Activated CD4-positive, alpha-beta T cell treated with anti-CD3 and anti-CD28 coated beads for 4 hours (primary cell): ENCODE measurements around the gene PPP1R3D.
A peak's percentile ranks its signal among the peaks of the same experiment; 100 is the strongest.

Experiments used
- DNase-seq, 2 donors: peaks; one replicate each; pipeline ENCODE4 v3.0.0-alpha.2; 2020

Gene PPP1R3D

DNA sequence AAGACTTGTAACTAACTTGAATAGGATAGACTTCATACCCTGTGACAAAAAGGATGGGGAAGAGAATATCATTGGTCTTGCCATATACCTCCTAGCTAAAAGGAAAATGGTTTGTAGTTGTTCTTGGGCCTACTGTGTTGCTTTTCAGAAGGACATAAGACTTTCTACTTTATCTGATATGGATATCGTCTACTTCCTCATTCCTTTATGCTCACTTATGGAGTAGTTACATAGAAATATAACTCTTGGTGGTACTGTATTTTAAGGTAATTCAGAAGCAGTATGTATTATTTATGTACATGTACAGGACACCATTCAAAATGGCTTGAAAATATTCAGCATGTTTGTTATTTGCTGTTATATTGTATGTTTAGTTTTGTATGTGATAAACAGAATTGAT lies 8.1 kb upstream of the PPP1R3D start:
- DNase-seq, result no peak

DNA sequence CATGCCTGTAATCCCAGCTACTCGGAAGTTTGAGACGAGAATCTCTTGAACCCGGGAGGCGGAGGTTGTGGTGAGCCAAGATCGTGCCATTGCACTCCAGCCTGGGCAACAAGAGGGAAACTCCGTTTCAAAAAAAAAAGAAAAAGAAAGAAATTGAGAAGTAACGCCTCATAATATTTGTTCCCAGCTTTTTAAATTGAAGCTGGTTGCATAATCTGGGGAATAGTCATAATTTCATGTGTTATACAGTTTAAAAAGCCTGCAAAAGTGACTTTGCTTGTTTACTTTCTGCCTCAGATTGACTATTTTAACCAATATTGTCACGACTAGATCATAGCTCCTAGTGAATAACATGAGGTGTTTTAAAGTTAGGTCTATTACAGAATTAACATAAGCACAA lies 7.3 kb upstream of the PPP1R3D start:
- DNase-seq, result no peak

DNA sequence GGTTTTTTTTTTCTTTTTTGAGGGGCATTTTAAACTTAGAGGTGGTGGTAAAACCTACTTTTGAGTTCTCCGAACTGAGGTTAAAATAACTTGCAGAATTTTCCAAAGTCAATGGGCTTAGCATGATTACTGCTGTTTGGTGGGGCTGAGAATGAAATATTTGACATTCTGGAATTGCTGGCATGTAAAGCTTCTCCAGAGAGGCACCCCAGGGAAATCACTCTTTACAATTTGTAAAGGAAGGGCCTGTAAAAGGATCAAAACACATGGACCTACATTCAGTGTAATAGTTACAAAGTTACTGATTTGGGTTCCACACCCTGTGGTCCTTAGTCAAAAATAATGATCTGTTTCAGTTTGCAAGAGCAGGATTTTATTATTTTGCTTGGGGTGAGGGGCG lies 5.6 kb upstream of the PPP1R3D start:
- no peak for DNase-seq

DNA sequence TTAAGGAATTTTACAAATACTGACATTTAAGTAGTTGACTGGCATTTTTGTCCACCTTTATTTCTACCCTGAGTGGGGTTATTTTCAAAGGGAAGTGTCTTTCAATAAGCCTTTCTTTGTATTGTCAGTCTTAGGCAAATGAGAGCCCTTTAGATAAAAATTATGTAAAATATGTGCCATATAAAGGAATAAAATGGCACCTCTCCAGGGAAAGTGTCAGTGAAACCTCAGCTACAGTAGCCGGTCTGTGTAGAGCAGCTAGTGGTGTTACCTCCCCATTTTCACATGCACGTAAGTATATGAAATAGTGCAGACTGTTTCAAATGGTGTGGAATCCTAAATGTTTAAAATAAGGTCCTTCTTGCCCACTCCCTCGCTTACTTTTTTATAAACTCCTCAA lies 5.1 kb upstream of the PPP1R3D start:
- DNase-seq, result no peak

DNA sequence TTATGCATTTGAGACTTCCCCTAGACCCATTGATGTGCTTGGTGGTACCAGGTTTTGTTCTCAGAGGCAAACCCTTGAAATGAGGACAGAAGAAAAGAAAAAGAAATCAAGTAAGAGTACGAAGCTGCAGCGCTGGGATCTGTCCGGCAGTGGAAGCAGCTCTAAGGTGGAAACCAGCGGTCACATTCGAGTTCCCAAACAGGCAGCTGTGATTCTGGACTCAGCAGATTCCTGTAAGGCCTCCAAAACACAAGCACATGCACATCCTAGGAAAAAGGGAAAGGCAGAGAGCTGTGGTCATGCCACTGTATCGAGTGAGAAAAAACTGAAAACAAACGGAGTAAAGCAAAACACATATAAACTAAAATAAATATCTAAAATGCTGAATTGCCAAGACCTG lies 4.6 kb upstream of the PPP1R3D start:
- no peak for DNase-seq

DNA sequence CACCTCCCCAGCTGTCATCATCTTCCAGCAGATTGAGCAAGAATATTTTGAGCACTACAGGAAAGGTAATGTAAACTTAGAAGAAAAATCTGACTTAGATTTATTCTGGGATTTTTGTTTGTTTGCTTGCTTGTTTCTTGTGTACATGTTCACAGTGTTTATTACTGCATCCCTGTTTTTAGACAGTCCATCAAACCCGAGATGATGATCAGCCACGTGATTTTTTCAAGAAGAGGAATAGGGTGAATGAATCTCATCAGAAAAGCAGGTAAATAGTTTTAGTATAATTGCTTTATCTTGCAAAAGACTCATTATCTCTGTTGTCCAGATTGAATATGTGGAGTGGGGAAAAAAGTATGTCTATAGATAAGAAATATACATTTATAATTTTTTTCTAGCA lies 2.1 kb upstream of the PPP1R3D start:
- no peak for DNase-seq

DNA sequence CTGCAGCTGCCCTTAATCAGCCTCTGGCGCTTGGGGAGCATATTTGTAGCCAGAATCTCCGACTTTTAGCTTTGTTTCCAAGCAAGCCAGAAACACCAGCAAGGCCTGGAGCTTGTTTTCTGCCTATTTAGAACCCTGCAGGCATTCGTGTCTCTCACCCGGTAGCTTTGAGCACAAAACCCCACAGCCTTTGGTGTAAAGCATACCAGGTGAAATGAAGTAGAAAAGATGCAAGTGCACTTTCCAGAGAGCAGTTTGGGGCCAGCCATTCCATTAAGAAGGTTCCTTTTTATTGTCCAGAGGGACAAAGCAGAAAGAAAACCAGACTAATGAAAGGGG lies 820 bp upstream of the PPP1R3D start:
- no peak for DNase-seq

DNA sequence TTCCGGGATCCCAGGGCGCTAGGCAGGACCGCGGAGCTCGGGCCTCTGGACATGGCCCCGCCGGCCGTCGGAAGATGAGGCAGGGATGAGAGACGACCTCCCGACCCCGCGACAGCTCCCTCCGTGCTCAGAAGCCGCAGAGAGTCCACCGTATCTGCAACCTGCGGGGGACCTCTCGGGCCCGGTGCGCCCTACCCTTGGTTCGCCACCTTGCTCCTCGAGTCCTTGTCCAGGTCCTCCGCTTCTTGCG lies 301 bp downstream of the PPP1R3D start:
- DNase-seq, result no peak

DNA sequence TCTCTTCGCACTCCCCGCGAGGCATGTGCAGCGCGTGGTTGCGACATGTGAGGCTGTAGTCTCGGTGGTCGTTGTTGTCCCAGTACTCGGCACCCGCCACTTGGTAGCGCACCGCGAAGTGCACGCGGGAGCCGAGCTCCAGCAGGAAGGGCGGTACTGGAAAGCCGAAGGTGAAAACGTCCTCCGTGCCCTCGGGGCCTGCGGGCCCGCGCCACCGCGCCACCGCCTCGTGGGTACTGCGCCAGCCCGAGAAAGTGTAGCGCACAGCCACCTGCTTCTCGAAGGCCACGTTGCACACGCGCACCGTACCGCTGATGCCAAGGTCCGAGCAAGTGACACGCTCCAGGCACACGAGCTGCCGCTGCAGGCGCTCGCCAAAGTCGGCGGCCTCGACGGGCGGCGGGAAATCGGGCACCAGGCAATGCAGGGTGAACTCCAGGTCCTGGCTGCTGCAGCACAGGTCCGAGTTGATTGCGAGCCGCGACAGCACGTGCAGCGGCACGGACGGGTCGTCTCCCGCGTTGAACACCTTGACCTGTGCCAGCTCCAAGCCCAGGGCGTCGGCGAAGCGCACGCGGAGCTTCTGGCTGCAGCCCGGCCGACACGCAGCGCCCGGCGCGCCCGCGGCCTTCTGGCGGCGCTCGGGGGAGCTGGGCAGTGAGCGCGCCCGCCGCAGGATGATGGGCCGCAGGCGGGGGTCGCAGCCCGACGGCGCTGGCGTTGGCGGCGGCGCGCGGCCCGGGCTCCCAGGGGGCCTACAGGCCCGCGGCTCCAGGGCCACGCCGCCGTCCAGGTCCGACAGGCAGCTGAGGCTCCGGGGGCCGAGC lies 840 bp downstream of the PPP1R3D start:
- no peak for DNase-seq

DNA sequence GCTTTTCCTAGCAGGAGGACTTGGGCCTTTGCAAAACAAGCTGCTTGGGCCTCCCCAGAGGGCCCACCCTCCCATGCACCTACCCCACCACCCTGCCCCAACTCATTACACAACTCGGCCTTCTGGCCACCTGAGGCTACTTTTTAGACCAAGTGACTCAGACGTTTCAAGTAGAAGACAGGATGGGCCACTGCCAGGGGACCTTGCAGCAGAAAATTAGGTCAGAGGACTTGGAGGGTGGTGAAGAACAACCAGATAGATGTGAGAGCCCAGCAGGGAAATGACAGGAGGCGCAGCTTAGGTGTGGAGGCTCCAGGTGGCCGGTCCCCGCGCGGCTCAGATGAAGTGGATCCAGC lies 1.4 kb downstream of the PPP1R3D start:
- no peak for DNase-seq

DNA sequence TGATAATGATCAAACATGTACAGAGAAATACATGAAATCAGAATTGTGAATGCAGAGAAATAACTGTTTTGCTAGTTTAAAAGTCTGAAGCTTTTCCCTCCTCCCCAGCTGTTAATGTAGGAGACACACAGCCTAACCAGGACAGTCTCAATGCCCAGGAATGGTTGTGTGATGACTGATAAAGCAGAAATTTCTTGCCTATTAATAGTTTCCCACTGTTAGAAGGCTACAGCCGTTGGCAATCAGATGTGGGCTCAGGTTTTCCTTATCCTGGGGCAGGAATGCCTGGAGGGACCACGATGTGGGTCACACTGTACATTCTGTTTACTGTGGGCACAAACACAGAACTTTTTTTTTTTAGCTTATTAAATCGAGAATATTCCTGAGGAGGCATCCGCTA lies 1.9 kb downstream of the PPP1R3D start:
- no peak for DNase-seq

DNA sequence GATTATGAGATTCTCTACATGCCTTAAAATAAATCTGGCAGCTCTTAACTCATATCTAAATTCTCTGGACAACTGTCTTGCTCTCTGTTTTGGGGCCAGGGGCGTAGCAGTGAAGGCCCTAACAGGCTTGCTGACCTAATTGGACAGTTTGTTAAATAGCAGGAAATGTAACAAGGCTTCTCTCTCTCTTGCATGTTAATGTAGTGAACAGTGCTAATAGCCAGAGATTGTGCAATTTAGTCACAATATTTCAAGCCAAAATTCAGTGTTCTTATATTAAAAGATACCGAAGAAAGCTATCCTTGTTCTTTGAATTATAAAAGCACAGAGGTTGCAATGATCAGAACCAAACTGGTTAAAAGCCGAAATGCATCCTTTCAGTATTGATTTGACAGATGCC lies 3.0 kb downstream of the PPP1R3D start:
- DNase-seq, result no peak

DNA sequence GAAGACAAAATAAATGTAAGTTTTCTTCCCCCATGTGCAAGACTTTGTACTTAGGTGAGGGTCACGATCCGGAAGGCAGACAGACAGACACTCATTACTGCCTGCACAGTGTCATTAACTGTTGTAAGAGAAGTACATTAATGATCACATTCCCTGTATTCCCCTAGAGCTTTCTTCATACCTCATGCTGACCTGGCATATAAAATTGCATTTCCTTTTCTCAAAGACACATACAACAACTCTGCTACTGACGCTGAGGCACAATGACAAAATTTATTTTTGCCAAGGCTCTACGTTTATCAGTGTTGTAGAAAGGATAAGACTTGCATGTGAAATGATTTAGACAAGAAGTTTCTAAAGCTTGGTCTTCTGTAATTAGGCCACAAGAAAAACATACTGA lies 3.7 kb downstream of the PPP1R3D start:
- no peak for DNase-seq

DNA sequence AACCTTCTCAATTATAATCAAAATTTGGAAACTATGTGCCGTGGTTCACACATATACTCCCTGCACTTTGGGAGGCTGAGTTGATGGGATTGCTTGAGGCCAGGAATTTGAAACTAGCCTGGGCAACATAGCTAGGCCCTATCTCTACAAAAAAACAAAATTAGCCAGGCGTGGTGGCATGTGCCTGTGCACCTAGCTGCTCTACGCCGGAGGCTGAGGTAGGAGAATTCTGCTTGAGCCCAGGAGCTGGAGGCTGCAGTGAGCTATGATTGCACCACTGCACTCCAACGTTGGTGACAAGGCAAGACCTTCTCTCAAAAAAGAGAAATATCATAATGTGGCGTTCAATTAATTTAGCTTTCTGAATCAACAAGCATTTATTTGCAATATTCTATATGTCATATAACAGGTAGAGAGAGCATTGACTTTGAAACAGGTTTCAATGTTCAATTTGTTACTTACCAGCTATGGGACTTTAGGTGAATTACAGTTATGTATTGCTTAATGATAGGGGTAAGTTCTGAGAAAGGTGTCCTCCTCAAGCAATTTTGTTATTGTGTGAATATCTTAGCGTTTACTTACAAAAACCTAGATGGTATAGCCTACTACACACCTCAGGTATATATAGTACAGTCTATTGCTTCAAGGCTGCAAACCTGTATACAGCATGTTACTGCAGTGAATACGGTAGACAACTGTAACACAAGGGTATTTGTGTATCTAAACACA lies 4.5 kb downstream of the PPP1R3D start:
- no peak for DNase-seq

DNA sequence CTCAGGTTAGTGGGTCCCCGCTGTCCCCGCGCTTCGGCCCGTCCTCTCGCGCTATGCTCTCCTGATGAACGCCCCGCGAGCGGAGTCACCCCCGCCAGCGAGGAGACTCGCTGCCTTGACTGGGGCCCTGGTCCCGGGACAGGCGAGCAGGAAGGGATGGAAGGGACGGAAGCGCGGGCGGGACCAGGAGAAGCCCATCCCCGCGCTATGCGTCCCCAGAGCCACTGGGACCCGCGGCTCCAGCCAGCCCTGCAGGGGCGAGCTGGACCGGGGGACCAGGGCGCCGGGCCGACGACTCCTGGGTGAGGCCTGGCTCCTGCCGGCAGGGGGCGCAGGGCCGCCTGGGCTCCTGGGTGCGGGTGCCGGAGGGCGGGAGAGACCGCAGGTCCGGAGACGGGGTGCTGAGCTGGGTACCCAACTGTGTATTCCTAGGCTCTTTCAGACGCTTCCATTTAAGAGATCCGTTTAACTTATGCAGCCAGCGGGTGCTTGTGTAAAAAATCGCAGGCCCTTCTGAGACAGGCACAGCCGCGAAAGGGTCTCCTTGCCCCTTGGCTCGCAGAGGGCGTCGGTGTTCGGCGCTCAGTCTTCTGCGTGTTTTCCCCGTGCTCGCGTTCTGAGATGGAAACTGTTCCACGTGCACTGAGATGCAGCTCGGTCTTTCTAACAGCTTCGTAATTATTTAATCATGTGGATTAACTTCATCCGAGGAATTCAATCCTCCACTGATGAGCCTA lies 6.1 kb downstream of the PPP1R3D start:
- DNase-seq, result peak; percentile 74 to 77

DNA sequence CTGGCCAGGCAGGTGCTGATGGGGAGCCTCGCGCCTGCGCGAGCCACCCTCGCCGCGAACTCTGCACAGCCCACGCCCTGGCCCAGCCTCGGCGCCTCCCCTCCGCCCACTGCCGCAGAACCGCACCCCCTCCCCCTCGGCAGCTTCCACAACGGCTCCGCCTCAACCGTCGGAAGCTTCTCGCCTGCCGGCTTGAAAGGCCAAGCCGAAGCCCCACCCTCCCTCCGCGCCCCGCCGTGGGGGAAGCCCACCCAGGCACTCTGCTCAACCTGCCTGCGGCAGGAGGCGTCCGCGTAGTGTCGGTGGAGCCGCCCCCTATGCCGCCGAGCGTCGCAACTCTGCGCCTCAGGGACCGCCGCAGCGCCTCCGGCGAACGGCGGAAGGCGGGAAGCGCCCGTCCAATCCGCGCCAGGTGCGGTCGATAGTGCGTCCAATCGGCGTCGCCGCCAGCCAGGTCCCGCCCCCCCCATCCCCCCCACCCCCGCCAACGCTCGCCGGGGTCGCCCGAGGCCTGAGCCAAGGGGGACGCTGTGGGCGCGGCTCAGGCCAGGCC lies 6.7 kb downstream of the PPP1R3D start, which contains the start of gene SYCP2:
TSS of gene SYCP2 (minus strand) at position 342 of the 553 bp plus-strand sequence. CDS start 11,224 bp downstream, outside the sequence.
- peak; percentile 57 to 67 for DNase-seq

DNA sequence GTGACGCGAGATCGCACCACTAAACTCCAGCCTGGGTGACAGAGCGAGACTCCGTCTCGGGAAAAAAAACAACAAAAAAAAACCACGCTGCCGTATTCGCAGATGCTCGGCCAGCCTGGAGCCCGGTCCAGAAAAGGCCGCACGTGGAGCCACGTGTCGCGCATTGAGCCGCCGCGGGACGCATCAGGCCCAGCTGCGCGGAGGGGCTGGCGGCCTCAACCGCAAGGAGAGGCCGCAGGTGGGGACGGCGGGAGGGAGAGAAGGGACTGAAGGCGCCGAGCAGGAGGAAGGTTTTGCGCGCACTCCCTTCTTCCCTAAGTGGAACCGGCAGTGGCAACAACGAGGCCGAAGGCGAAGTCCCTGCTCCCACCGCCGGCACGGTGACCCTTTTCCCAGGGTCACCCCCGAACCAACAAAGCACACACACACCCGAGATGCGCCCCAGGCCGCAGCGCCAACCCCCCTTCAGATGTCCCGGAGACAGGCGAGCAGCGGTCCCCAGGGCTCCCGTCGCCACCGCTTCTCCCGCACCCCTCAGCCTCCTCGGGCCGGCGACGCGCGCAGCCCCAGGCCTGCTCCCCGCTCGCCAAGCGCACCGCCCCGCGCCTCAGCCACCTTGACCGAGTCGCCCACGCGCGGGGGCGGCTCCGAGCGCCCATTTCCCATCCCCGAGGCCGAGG lies 7.3 kb downstream of the PPP1R3D start:
- no peak for DNase-seq

DNA sequence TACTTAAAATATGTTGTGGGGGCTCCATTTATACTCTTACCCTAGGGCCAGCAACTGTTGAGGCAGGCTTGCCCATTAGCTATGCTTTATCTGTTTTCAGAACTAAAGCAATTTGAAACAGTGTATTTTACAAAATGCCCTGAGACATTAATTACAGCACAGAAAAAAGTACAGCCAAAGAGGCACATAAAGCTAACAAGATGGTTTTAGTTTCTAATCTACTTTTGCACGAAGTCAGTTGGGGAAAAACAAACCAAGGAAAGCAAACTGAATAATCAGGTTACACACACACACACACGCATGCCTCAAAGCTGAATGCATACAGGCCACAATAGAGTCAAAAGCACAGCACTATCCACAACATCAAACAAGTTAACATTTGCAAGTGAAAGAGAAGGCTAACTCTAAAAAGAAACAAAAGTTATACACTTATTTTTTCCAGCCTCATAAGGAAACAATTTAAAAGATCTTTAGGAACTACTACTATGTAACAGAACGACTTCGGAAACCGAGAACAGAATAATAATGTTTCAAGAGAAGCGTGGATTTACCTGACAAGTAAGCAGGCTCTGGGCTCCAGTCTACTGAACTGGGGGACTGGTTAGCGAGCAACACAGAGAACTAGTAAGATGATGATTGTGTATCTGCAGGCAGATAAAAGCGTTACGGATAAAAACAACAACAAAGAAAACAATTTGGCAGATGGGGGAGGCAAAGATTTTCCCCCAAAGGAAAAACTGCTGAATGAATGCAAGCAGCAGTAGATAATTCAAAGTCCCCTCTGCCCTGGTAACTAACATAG lies 8.4 kb downstream of the PPP1R3D start:
- DNase-seq, result no peak

DNA sequence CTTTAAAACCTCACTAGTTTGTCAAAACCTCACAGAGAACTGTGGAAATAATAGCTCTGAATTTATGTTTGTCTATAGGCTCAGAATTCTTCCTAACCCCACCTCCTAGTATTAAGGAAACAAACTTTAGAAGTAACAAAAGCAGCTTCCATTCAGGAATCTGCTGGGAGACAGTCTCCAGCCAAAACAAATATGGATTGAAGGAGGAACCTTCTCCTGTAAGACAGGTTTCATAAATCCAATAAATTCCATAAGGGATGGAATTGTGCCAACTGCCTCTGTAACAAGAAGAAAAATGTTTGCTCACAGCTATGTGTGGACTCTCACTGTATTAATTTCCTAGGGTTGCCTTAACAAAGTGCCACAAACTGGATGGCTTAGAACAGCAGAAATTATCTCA lies 14.2 kb downstream of the PPP1R3D start:
- no peak for DNase-seq

DNA sequence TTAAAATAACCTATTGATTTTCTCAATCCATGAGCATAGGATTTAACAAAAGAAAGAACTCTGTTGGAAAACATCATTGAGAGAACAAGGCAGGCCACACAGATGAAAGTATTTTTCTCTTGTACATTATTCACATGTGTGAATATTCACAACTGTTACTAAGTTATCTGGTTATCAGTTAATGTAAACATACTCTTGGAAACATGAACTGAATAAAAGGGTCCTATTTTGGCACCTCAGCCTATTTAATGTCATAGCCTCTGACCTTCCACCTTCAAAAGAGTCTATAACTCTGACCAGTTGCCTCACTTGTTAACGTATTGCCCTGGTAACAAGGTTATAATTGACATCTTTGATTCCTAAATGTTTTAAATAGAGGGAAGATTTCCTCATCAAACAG lies 14.7 kb downstream of the PPP1R3D start:
- DNase-seq, result no peak

DNA sequence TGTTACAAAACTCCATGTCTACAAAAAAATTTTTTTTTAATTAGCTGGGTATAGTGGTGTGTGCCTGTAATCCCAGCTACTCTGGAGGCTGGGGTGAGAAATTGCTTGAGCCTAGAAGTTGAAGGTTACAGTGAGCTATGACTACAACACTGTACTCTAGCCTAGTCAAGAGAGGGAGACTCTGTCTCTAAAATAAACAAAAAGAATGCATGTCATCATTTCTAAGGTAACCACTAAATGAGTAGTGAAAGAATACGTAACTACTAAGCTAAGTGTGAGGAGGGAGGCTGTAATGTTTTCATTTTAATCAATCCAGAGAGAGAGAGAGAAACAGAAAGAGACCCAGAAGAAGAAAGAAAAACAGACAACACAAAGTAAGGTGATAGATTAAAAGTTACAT lies 16.6 kb downstream of the PPP1R3D start:
- no peak for DNase-seq

DNA sequence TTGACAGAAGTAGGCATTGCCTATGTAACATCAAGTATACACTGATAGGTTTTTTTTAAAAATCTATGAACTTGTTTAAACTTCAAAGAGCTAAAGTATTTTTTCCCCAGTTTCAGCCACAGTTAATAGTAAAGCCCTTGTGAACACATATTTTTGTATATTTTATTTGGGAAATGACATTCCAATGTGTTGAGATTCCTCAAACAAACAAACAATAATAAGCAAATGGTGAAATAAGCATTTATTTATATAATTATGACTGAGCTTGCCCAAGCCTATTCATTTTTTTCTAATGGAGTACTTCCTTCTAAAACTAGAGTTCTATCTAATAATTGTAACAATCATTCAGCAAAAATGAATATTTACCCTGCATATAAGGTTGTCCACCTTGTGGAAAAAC lies 19.2 kb downstream of the PPP1R3D start:
- DNase-seq, result no peak

DNA sequence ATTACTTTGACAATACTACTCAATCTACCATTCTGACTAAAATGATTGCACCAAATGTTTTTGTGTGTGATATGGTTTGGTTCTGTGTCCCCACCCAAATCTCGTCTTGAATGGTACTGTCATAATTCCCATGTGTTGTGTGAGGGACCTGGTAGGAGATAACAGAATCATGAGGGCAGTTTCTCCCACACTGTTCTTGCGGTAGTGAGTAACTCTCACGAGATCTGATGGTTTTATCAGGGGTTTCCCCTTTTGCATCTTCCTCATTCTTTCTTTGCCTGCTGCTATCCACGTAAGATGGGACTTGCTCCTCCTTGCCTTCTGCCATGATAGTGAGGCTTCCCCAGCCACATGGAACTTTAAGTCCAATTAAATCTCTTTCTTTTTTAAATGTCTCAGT lies 27.5 kb downstream of the PPP1R3D start:
- DNase-seq, result no peak
